DMS114 treated with DMSO at 0.1 percent for 48 hours (cell line): ENCODE measurements around the gene EXOC4.

Source experiments
- DNase-seq: peaks from one replicate; lab custom pipeline; 2025; ENCODE audit not compliant: unreplicated experiment; lab: John Stamatoyannopoulos, UW

EXOC4 gene

GRCh38 chr7:133482599-133482998 lies 229.7 kb downstream of the EXOC4 start:
- DNase-seq = no peak

- DNase-seq = no peak
These were observed 231.2 kb downstream of the EXOC4 start for GRCh38 chr7:133484086-133484485.

DNA sequence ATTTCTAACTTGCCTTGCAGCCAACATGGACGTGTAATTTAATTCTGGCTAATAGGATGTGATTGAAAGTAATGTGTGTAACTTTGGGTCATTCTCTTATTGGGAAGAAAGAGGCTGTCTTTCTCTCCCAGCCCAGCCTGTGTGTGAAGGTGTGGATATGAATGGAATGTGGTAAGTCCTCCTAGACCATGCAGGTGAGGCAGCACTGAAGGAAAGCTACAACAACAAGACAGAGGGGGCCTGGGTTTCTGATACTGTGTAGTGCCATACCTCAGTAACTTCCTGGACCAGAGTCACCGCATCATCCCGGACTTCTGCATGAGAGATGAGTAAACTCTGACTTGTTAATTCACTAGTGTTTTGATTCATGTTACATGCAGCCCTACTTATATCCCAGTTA lies 237.0 kb downstream of the EXOC4 start:
- DNase-seq = no peak

DNA sequence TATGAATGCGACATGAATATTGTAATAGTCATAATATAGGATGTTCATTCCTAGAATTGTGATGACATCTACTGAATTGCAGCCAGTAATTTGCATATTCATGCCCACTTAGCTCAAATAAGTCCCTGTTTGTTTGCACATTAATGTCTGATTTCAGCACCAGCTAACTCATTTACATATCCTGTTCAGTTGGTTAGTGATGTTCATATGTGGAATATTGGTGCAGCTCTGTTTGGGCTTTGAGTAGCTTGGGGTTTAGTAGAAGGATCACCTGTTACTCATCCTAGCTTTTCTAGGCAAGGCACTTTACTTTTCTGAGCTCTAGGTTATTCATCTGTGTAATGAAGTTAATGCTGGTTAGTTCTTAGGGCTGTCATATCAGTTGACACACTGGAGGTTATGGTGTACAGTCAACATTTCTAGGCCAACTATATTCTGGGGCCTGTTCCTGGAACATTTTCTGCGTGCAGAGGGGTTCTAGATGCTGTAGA lies 238.4 kb downstream of the EXOC4 start:
- DNase-seq = no peak

- DNase-seq = no peak
These were observed 239.2 kb downstream of the EXOC4 start for GRCh38 chr7:133491846-133492652.

DNA sequence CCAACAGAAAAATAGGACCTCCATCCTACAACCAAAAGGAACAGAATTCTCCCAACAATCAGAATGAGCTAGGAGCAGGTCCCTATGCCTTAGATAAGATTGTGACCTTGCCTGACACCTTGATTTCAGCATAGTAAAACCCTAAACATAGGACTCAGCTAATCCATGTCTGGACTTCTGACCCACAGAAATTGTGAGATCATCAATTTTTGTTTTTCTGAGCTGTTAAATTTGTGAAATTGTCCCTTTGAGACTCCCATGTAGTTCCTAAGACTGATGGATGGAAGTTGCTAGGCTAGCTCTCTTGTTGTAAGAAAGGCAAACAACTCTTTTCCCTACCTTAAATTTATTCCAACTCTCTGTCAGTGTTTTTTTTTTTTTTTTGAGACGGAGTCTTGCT lies 244.2 kb downstream of the EXOC4 start:
- no peak for DNase-seq

DNA sequence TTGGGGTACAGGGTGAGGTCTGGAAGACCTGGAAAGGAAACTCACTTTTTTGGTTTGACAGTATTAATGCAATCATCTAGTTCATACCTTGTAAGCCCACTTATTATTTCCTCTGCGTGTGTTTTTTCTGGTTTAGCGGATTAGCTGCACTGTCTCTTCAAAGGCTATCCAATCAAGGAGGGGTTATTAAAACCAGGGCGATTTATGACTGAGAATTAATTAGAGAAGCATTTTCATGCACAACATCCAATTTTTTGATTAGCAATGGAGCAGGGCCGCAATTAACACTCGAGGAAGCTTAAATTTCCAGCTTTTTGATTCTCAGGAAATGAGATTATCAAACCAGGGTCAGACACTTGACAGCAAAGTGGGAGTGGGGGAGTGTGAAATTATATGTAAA lies 248.9 kb downstream of the EXOC4 start:
- no peak for DNase-seq

DNA sequence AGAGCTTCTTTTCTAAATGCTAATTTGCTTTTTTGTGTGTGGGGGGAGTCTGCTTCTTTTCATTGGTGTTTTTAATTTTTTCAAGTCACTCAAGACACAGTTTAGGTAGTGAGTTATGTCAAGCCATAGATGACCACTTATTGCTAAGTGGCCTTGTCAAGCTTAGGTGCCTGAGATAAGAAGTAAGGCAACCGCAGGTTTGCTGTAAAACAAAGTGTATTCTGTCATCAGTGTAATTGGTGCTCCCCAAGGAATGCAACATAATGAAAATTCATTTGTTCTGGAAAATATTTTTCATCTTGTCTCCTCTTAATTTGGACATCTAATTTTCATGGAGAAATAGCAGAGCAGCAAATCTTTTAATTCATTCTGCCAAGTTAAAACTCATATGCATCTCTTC lies 249.6 kb downstream of the EXOC4 start:
- DNase-seq = no peak

DNA sequence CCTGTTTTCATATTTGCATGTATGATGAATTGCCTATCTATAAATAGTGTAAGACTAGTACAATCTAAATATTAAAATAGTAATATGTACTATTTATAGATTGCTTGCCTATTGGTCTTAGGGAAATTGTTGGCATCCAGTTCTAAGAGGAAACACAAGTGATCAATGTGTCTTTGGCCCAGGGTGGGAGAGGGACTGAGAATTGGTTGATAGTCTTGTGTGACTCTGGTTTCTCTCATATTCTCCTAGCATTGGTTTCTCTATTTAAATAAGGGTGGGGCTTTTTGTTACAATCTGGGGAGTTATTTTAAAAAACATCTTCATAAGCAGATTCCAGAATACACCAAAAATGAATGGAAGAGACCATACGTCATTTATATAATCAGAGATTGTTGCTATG lies 250.1 kb downstream of the EXOC4 start:
- no peak for DNase-seq

DNA sequence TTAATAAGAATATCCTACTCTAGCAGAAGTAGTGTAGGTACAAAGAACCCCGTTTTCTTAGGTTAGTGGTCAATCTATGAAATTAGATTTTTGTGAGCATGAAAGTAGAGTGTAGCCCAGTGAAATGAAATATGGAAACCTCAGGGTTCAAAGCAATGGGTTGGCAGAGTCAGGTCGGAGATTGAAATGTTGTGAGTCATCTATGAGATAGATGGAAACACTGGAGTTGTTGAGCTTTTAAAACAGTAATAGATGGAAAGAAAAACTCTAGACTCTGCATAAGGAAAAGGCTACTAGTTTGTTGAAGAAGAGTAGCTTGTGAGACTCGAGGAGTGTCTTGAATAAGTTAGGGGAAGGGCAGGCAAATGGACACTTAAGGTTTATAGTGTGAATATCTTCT lies 251.9 kb downstream of the EXOC4 start:
- DNase-seq = no peak

DNA sequence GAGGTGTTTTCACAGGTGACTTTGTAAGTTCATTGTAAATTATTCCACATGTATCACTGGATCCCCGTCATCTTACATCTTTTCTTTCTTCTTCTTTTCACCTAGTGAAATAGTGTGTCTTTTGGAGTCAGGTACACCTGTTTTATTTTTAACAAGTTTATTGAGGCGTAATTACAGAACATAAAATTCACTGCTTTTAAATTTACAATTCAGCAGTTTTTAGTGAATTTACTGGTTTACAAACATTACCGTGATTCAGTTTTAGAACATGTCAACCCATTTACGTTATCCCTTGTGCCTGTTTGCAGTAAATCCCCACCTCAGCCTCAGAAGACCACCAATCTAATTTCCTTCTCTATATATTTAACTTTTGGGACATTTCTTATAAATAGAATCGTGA lies 256.9 kb downstream of the EXOC4 start:
- no peak for DNase-seq

GRCh38 chr7:133510326-133511055 lies 257.6 kb downstream of the EXOC4 start:
- no peak for DNase-seq

DNA sequence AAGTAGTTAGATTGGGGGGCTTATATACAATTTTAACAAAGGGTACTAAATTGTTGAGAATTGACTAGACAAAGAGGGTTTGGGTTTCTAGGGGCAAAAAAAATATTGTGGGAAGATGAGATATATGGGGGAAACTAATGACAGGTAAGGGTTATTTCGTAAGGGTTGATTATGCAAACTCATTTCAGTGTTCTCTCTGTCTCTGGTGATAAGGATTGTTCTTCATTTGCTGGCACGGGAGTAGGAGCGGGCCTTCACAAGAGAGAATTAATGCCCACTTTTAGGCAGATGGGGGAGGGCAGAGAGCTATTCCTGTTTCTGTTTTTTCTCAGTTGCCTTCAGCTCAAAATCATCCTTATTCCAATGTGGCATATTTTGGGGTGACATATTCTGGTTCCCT lies 258.4 kb downstream of the EXOC4 start:
- DNase-seq = no peak

GRCh38 chr7:133511708-133512107 lies 258.8 kb downstream of the EXOC4 start:
- no peak for DNase-seq

DNA sequence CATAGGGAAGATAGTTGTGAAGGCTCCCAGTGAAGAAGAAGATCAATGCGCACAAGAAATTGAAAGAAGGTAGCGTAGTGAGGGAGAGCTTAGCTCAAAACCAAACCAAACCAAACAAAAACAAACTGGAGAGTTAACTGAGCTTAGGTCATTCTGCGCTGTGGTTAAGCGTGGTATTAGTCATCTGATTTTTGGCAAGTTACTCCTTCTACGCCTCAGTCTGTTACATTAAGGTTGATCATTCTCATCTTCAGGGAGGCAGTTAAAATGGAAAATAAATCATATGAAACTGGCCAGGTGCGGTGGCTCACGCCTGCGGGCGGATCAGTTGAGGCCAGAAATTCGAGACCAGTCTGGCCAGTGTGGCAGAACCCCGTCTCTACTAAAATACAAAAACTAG lies 259.7 kb downstream of the EXOC4 start:
- DNase-seq = no peak

DNA sequence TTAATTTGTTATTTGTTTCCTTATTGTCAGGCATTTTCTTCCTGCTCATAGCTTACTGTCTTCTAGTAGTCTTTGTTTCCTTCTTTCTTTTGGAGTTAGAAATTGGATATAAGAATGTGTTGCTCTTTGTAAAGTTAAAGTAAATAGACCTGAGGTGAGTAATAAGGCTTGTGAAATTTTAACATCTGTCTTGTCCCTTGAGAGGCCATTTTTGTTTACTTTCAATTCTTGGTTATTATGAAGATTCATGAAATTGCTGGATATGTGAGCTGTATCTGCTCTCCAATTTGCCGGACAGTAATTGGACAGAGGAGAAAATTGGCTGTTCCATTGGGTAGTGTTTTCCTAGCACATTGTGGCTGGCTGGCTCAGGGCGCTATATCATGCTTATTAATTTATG lies 260.7 kb downstream of the EXOC4 start:
- no peak for DNase-seq

- DNase-seq = no peak
These were observed 261.7 kb downstream of the EXOC4 start for GRCh38 chr7:133514551-133514950.

DNA sequence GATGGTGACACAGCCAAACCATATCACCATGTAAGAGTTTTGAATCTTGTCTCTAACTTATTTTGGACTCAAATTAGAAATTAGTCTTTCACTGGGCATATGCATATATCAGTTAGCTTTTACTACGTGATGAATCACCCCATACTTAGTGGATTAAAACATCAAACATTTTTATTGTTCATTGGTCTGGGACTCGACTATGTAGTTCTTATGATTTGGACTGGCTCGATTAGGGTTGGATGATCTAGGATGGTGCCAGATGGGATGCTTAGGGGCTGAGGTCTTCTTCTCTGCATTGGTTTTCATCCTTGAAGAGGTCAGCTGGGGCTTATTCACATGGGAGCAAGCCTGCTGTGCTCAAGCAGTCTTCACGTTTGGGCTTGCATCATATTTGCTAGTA lies 264.9 kb downstream of the EXOC4 start:
- no peak for DNase-seq

DNA sequence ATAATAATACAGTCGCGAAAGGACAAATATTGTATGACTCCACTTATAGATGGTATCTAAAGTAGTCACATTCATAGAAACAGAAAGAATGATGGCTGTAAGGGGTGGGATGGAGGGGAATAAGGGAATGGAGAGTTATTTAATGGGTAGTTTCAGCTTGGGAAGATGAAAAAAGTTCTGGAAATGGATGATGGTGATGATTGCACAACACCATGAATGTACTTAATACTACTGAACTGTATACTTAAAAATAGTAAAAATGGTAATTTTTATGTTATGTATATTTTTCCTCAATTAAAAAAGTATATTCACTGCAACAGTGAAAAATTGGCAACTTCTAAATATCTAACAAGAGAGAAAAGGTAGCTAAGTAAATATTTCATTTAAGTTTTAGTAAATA lies 265.8 kb downstream of the EXOC4 start:
- no peak for DNase-seq

DNA sequence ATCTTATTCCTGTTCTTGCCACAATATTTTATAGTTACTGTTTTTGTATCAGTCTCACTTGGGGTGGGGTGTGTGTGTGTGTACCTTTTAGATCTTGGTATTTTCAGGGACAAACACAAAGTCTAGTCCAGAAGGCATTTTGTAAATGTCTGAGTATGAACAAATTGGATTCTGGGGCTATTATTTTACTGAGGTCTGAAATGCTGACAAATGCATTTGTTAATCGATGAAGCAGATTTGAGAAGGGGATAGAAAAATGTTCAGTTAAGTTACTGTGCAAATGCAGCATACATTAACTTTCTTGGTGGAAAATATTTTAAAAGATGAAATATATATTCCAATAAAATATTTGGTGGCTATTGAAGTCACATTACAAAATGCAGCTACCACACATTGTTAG lies 267.4 kb downstream of the EXOC4 start:
- DNase-seq = no peak

- DNase-seq = no peak
These were observed 269.6 kb downstream of the EXOC4 start for GRCh38 chr7:133522501-133522900.

GRCh38 chr7:133528796-133529195 lies 275.9 kb downstream of the EXOC4 start:
- no peak for DNase-seq
